ENCODE measurements around the gene ZNF782. TPM values are rescaled to one million over a fixed set of nuclear protein-coding genes. Genes with fewer than 3 reads are reported as not detected.

The ZNF782 gene
- total and polyA plus RNA-seq, 12 donors: 0.60 to 20.3 (median 5.1) TPM

GRCh38 chr9:96875461-96876142, 21.3 kb upstream of the ZNF782 start:
- H3K4me3 ChIP-seq: peak overlapping the region; percentile 7 to 71 (median 47)
- peak overlapping the region in 3 of 5 donors; percentile 28 to 59 (median 42) for H3K27ac ChIP-seq
- intact Hi-C loops (cut with DNase I): no loop called here
- peaks cover 0 to 7% of the 10 kb centered on the region in 2 donors for H3K4me1 ChIP-seq (replicated peaks in 1 of 2)
- peak; percentile 53 to 78 (median 63) for DNase-seq
- H3K36me3 ChIP-seq (replicated peaks in 1 of 2): no peaks in the 10 kb centered on the region
- H3K27me3 ChIP-seq: peaks cover 10% of the 10 kb centered on the region
- WGBS, 4 donors: 0 to 2% (median 1%) methylated on average over 21 to 43 of the region's 43 CpGs
- TF ChIP-seq POLR2A (IDR thresholded peaks at IDR 0.05): no peak
- TF ChIP-seq CTCF (IDR thresholded peaks at IDR 0.05): peak in 1 of 6 experiments; percentile 13
- no peaks in the 10 kb centered on the region for H3K9me3 ChIP-seq (replicated peaks in 1 of 3)

- Histone ChIP-seq H3K27ac (peak overlapping the region in 3 of 5 donors; percentile 28 to 59 (median 42)), H3K9me3 (replicated peaks in 1 of 3) (no peaks in the 10 kb centered on the region), H3K36me3 (replicated peaks in 1 of 2) (no peaks in the 10 kb centered on the region), H3K27me3 (peaks cover 10% of the 10 kb centered on the region), H3K4me3 (peak overlapping the region in 2 of 4 donors; percentile 67 to 71), H3K4me1 (replicated peaks in 1 of 2) (peaks cover 0 to 7% of the 10 kb centered on the region in 2 donors)
- intact Hi-C loops (cut with DNase I): no loop called here
- peak in 1 of 6 experiments; percentile 2 for TF ChIP-seq CTCF (IDR thresholded peaks at IDR 0.05)
- peak in 1 of 2 donors; percentile 57 for TF ChIP-seq POLR2A (IDR thresholded peaks at IDR 0.05)
- DNase-seq: peak in 5 of 7 donors; percentile 40 to 63 (median 47)
- 22 to 34% (median 24%) methylated on average over 12 to 13 of the region's 13 CpGs for WGBS, 4 donors
Observed at GRCh38 chr9:96874947-96875460, 20.7 kb upstream of the ZNF782 start.

- no peak for DNase-seq
- Histone ChIP-seq H3K36me3 (replicated peaks in 1 of 2) (no peaks in the 10 kb centered on the region), H3K4me3 (no peak overlapping the region), H3K4me1 (replicated peaks in 1 of 2) (peaks cover 0 to 7% of the 10 kb centered on the region in 2 donors), H3K27me3 (peaks cover 10% of the 10 kb centered on the region), H3K27ac (peak overlapping the region in 1 of 5 donors; percentile 59), H3K9me3 (replicated peaks in 1 of 3) (no peaks in the 10 kb centered on the region)
- TF ChIP-seq CTCF (IDR thresholded peaks at IDR 0.05): no peak
- TF ChIP-seq POLR2A (IDR thresholded peaks at IDR 0.05): no peak
- WGBS, 4 donors: 92 to 93% (median 92%) methylated on average over 7 of the region's 7 CpGs
- intact Hi-C loops (cut with DNase I): no loop called here
Observed at GRCh38 chr9:96874201-96874785, 20.0 kb upstream of the ZNF782 start.

GRCh38 chr9:96871176-96871575, 16.9 kb upstream of the ZNF782 start:
- no peaks in the 10 kb centered on the region for H3K36me3 ChIP-seq (replicated peaks in 1 of 2)
- H3K4me3 ChIP-seq: no peak overlapping the region
- no peak for TF ChIP-seq POLR2A (IDR thresholded peaks at IDR 0.05)
- intact Hi-C loops (cut with DNase I): no loop called here
- no peaks in the 10 kb centered on the region for H3K27me3 ChIP-seq
- 88 to 98% (median 90%) methylated on average over 1 of the region's 1 CpG for WGBS, 4 donors
- H3K27ac ChIP-seq: no peak overlapping the region
- peaks cover 0 to 4% of the 10 kb centered on the region in 2 donors for H3K4me1 ChIP-seq (replicated peaks in 1 of 2)
- DNase-seq: no peak
- H3K9me3 ChIP-seq (replicated peaks in 1 of 3): no peaks in the 10 kb centered on the region

Measured in adrenal gland (tissue), 12 donors.